GM19397 (cell line): ENCODE measurements around the gene CD46.
A peak's percentile ranks its signal among the peaks of the same experiment; 100 is the strongest.
"Not testable (repeated sequence)": the region's sequence is repeated elsewhere in the genome, so short reads cannot be mapped to it uniquely, and the experiment has no call there.

Source experiments
- ATAC-seq: cut with Tn5 transposase; IDR thresholded peaks from one replicate; pipeline ENCODE4 v1.9.1; 2021; ENCODE audit warnings: mild to moderate bottlenecking, moderate library complexity; ENCODE audit not compliant: unreplicated experiment

The CD46 gene

DNA sequence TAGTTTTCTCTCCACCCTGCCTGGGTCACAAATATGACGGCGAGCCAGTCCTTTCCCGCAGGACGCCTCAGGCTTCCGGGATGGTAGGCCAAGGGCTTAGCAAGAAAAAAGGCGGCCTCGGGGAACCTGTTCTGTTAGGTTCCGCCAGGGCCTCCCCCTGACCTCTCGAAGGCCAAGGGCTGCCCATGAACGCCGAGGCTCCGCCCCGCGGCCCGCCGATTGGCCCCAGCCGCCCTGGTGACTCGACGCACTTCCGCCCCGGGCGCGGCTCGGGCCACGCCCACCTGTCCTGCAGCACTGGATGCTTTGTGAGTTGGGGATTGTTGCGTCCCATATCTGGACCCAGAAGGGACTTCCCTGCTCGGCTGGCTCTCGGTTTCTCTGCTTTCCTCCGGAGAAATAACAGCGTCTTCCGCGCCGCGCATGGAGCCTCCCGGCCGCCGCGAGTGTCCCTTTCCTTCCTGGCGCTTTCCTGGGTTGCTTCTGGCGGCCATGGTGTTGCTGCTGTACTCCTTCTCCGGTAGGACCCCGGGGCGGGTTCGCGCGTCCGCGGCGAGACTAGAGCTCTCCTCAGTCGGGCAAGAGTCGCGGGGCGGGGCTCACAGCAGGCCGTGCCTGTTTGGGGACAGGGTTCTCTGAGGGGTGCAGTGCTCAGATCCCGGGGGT is at the start of gene CD46:
Gene CD46 (plus strand): TSS at position 265 of the 666 bp plus-strand sequence. CDS start 159 bp downstream, at position 424.
- ATAC-seq = peak; percentile 95

DNA sequence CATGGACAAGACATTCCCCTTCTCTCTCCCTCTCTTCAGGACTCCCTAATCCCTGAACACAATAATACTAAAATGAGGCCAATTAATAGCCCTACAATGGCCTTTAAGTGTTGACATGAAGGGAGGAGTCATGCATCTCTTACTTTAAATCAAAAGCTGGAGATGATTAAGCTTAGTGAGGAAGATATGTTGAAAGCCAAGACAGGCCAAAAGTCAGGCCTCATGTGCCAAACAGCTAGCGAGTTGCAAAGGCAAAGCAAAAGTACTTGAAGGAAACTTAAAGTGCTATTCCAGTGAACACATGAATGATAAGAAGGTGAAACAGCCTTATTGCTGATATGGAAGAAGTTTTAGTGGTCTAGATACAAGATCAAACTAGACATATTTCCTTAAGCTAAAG is 49.5 kb upstream of the CD46 start:
- ATAC-seq = no peak

- no peak for ATAC-seq
Observed at GRCh38 chr1:207703712-207704111, 48.1 kb upstream of the CD46 start.

- not testable (repeated sequence) for ATAC-seq
Observed at GRCh38 chr1:207708004-207708403, 43.9 kb upstream of the CD46 start.

DNA sequence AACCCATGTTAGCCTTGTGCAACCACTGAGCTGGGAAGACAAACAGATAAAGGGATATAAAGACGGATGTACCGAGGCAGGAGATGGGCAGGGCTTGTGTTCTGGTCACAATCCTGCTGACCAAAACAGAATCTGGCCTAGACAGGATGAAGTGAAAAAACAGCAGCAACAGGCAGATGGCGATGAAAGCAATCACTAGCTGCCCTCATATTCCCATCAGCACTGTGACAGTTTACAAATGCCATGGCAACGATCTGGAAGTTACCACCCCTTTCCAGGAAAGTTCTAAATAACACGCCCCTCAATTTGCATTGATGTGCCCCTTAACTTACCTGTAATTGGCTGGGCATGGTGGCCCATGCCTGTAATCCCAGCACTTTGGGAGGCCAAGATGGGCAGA is 40.6 kb upstream of the CD46 start:
- ATAC-seq = no peak

GRCh38 chr1:207712701-207713100 is 39.2 kb upstream of the CD46 start:
- not testable (repeated sequence) for ATAC-seq

DNA sequence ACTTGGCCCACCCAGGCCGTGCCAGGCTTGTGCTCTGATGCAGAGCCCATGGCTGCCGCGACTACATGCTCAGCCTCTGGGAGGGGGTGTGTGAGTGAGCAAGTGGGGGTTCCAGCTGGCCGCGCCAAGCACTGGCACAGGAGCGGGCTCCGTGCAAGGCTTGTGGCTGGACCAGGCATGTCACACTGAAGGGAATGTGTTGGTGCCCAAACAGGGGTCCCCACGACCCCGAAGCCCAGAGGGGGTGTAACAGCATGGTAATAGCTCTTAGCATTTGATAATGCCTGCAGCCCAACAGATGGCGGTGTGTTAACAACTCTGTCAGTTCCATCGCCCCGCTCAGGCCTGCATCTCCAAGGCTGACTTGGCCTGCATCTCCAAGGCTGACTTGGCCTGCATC is 38.3 kb upstream of the CD46 start:
- no peak for ATAC-seq

DNA sequence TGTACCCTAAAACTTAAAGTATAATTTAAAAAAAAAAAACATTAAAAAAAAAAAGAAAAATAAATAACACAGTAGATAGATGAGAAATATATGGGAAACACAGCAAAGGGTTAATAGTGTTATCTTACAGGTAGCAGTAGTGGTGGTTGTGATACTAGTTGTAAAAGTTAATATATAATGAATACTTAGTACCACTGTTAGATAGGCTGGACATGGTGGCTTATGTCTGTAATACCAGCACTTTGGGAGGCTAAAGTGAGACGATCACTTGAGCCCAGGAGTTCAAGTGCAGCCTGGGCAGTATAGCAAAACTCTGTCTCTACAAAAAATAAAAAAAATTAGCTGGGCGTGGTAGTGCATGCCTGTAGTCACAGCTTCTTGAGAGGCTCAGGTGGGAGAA is 32.6 kb upstream of the CD46 start:
- ATAC-seq = no peak

- ATAC-seq = not testable (repeated sequence)
Observed at GRCh38 chr1:207728200-207728858, 23.5 kb upstream of the CD46 start.

DNA sequence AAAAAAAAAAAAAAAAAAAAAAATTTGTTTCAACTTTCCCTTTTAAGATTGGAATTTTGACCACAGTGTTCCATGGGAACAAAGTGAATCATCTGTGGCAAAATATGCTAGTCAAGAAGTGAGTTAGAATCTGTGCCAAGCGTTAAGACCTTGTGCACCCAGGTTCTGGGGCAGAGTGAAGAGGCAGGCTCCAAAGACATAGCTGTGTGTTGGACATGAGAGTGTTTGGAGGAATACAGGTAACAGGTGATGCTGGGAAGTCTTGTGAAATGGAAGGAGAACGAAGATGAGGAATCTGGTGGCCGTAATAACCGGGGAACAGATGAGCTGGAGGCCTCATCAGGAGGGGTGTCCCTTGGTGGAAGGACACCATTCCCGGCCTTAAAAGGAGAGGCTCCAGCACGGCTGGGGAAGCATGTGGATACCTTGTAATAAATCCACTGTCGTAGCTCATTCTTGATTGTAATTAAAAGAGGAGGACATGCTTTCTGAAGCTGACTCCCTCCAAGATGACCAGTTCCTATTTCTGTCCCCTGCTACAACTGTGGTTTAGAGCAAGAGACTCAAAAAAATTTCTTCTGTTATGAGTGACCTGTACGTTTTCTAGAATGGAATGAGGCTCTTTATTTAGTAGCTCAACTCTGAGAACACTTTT is 14.2 kb upstream of the CD46 start:
- ATAC-seq = not testable (repeated sequence)

DNA sequence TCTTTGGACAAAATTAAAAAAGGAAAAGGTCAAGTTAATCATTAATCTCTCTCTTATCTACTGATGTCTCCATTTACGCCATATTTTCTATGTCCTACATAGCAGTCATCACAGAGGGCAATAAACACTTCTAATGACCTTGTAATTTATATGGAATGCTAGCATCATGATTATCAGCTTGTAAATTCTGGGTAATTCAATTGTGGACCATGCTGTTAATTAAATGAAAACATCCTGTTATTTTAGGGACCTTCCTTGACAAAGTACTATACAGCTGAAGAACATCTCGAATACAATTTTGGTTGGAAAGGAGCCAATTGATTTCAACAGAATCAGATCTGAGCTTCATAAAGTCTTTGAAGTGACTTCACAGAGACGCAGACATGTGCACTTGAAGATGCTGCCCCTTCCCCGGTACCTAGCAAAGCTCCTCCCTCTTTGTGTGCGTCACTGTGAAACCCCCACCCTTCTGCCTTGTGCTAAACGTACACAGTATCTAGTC is 13.6 kb upstream of the CD46 start:
- not testable (repeated sequence) for ATAC-seq

GRCh38 chr1:207740207-207740606 is 11.6 kb upstream of the CD46 start:
- ATAC-seq = no peak

DNA sequence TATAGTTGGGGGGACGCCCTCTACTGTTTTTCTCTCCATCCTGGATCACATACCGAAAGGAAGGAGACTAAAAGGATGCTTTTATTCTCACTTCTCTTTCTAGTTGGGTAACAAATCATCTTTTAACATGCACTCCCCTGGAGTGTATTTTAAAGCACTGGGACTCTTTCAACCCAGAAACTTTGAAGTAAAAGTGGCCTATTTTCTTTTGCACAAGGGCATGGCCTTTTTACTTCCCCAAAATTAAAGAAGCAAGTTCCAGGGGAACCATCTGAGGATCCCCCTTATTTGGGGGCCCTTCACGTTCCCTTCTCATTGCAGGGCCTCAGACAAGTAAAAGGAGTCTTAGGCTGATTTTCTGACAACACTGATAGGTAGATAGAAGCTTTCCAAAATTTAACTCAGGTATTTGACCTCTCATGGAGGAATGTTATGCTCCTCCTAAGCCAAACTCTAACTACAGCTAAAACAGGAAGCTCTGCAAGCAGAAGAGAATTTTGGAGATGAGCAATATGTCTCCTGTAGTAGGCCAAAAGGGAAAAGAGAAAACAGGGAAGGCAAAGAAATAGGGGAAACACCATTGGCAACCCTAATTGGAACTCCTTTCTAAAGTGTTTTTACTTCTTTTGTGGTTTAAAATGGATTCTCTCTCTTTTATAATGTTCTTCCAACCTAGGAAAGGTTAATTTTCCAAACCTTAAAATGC is 8.9 kb upstream of the CD46 start:
- ATAC-seq = no peak

DNA sequence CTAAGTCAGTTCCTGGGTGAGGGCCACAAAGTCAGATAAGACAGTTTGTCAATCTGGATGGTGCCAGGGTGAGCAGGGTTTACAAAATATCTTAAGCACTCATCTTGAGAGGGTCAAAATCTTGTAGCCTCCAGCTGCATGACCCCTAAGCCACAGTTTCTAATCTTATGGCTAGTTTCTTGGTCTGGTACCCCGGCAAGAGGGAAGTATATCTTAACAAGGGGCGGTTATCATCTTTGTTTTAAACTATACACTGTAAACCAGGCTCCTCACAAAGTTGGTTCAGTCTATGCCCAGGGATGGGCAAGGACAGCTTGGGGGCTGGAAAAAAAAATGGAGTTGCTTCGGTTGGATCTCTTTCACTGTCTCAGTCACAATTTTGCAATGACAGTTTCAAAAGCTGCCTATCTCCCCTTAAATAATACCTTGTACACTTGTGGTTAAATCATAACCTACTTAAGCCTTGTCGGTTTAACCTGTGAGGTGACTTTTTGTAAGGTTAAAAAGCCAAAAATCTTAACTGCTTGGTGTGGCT is 7.8 kb upstream of the CD46 start:
- no peak for ATAC-seq

DNA sequence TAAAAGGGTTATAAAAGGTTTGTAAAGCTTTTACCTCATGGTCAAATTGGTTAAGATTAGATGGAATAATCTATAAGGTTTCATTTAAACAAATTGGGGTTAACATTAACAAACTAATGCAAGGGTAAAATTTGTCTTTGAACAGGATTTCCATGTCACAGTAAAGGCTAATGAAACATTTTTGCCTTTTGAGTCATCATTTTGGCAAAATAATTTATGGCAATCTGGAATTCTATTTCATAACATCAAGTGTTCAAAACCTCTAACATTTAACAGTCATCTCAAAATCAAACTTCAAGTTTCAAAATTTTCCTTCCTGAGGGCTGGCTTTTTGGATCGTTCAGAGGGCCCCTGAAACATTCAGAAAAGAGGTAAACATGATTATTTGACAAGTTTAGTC is 6.6 kb upstream of the CD46 start:
- ATAC-seq = no peak

GRCh38 chr1:207745839-207746767 is 5.8 kb upstream of the CD46 start:
- no peak for ATAC-seq

- no peak for ATAC-seq
Observed at GRCh38 chr1:207747627-207748492, 4.0 kb upstream of the CD46 start.

- no peak for ATAC-seq
Observed at GRCh38 chr1:207748737-207749528, 2.9 kb upstream of the CD46 start.
